Measurements from ENCODE around the gene TBX18. TPM values are rescaled to one million over a fixed set of nuclear protein-coding genes. Genes with fewer than 3 reads are reported as not detected.

The TBX18 gene
- total RNA-seq, 1 experiment from 2014 or later = 14.4 TPM

DNA sequence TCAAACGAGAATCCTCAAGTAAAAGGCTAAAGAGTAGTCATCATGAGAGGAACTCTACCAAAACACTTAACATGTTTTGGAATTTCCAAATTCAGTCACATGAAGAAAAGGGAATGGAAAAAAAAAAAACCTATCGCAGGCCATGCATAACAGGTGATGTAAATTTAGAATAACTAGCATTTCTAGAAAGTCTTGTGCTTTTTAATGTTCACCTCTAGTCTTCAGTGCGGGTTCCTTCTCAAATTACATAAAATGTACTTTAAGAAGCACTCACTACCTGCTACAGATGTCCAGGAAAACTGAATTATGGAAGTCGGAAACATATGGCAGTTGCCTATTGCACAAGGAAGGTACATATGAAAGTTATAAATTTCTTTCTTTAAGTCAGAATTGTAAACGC is 6.1 kb upstream of the TBX18 start:
- CTCF ChIA-PET = interaction anchor here (0.7 kb wide), 1 partner anchor 205 kb away, joined by 3 read pairs; no protein-coding TSS in a partner anchor

More for the DNA sequence above, 6.1 kb upstream of the TBX18 start:
- TF ChIP-seq YY1 (IDR thresholded peaks at IDR 0.05; ENCODE audit: extremely low read depth, insufficient replicate concordance, low read depth, low read length) = no peak
- TF ChIP-seq, protein P1, sequence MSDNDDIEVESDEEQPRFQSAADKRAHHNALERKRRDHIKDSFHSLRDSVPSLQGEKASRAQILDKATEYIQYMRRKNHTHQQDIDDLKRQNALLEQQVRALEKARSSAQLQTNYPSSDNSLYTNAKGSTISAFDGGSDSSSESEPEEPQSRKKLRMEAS (IDR thresholded peaks at IDR 0.05) = no peak
- no peak for TF ChIP-seq EZH2 (IDR thresholded peaks at IDR 0.05)
- TF ChIP-seq, protein P2, sequence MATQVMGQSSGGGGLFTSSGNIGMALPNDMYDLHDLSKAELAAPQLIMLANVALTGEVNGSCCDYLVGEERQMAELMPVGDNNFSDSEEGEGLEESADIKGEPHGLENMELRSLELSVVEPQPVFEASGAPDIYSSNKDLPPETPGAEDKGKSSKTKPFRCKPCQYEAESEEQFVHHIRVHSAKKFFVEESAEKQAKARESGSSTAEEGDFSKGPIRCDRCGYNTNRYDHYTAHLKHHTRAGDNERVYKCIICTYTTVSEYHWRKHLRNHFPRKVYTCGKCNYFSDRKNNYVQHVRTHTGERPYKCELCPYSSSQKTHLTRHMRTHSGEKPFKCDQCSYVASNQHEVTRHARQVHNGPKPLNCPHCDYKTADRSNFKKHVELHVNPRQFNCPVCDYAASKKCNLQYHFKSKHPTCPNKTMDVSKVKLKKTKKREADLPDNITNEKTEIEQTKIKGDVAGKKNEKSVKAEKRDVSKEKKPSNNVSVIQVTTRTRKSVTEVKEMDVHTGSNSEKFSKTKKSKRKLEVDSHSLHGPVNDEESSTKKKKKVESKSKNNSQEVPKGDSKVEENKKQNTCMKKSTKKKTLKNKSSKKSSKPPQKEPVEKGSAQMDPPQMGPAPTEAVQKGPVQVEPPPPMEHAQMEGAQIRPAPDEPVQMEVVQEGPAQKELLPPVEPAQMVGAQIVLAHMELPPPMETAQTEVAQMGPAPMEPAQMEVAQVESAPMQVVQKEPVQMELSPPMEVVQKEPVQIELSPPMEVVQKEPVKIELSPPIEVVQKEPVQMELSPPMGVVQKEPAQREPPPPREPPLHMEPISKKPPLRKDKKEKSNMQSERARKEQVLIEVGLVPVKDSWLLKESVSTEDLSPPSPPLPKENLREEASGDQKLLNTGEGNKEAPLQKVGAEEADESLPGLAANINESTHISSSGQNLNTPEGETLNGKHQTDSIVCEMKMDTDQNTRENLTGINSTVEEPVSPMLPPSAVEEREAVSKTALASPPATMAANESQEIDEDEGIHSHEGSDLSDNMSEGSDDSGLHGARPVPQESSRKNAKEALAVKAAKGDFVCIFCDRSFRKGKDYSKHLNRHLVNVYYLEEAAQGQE (IDR thresholded peaks at IDR 0.05; ENCODE audit: low read depth) = no peak
- TF ChIP-seq SRF (IDR thresholded peaks at IDR 0.05; ENCODE audit: low read depth) = no peak
- H2AFZ ChIP-seq (ENCODE audit: low read depth, low read length, poor library complexity, severe bottlenecking) = no peak overlapping the region
- H3K36me3 ChIP-seq (ENCODE audit: control insufficient read depth in 1 of 2, insufficient read depth in 2 of 2, low read length in 2 of 2) = no peaks in the 10 kb centered on the region
- ChIA-PET RAD21 (ENCODE audit: low non-redundant PET in 1 of 2, low total read pairs in 2 of 2, uncharacterized antibody in 2 of 2, unreplicated experiment in 2 of 2) (no interaction called here), POLR2A (no interaction called here)
- no peak for ATAC-seq
- H3K27ac ChIP-seq (ENCODE audit: low read depth, low read length) = no peak overlapping the region
- no TSS peak for BruUV-seq (replicated peaks)
- no peaks in the 10 kb centered on the region for H3K9me2 ChIP-seq (ENCODE audit: insufficient read depth)
- intact Hi-C loops (cut with micrococcal nuclease) = loop anchor here (10.0 kb wide), 1 partner anchor 346 kb away; no protein-coding TSS in a partner anchor
- no peak for DNase-seq (ENCODE audit: low read depth, low spot score)
- H3K27me3 ChIP-seq (ENCODE audit: insufficient read depth, low read length) = no peaks in the 10 kb centered on the region
- H3K4me1 ChIP-seq (ENCODE audit: control insufficient read depth in 1 of 2, insufficient read depth in 2 of 2, low read length in 2 of 2) = peaks cover 0 to 17% of the 10 kb centered on the region in 2 experiments; a peak in 2 of 4 replicates
- H3K9me3 ChIP-seq (ENCODE audit: control insufficient read depth in 1 of 2, insufficient read depth in 1 of 2, low read depth in 1 of 2, low read length in 2 of 2) = no peaks in the 10 kb centered on the region
- no peaks in the 10 kb centered on the region for H3K79me2 ChIP-seq (ENCODE audit: insufficient read depth, low read length)
- H3K4me2 ChIP-seq (ENCODE audit: low read length) = no peak overlapping the region
- H3K9ac ChIP-seq (ENCODE audit: low read length) = no peak overlapping the region
- no peaks in the 10 kb centered on the region for H4K20me1 ChIP-seq (ENCODE audit: insufficient read depth)
- H3K4me3 ChIP-seq (replicated peaks in 1 of 2; ENCODE audit: low read depth in 1 of 2, low read length in 2 of 2) = no peak overlapping the region

Data from HCT116 (cell line).